ENCODE measurements around the gene CD244. TPM values are rescaled to one million over a fixed set of nuclear protein-coding genes. Genes with fewer than 3 reads are reported as not detected.

Gene CD244
- polyA plus RNA-seq, 2 of the 4 experiments (the other 2 are of a cell fraction): 0.03 TPM; not detected in 1

GRCh38 chr1:160850993-160851392, 11.7 kb downstream of the CD244 start:
- POLR2A ChIA-PET: no interaction called here
- ATAC-seq: no peak
- no peaks in the 10 kb centered on the region; the same call in 1 of the 3 replicates for H3K9me3 ChIP-seq
- no peaks in the 10 kb centered on the region for H3K4me1 ChIP-seq
- no peak overlapping the region for H3K4me3 ChIP-seq
- TF ChIP-seq FOXS1 (CRISPR knock-in tag; IDR thresholded peaks at IDR 0.05) (no peak), BHLHE40 (IDR thresholded peaks at IDR 0.05; ENCODE audit: low read depth, low read length) (no peak), ZFP36 (IDR thresholded peaks at IDR 0.05; ENCODE audit: borderline replicate concordance, partially characterized antibody) (no peak), BCL3 (IDR thresholded peaks at IDR 0.05) (no peak), RNF2 (IDR thresholded peaks at IDR 0.05; ENCODE audit: borderline replicate concordance, low read depth) (no peak), KDM1A (IDR thresholded peaks at IDR 0.05; ENCODE audit: low read depth) (no peak), ZSCAN20 (CRISPR knock-in tag; IDR thresholded peaks at IDR 0.05) (no peak), HOXB5 (CRISPR knock-in tag; IDR thresholded peaks at IDR 0.05) (no peak), CTCF (IDR thresholded peaks at IDR 0.05) (no peak), HMGXB4 (CRISPR knock-in tag; IDR thresholded peaks at IDR 0.05; ENCODE audit: borderline replicate concordance) (no peak), FOSL2 (IDR thresholded peaks at IDR 0.05) (no peak), FOSL2 (CRISPR knock-in tag; IDR thresholded peaks at IDR 0.05) (no peak)
- no peak overlapping the region for H3K4me2 ChIP-seq
- CTCF ChIA-PET: interaction anchor here (0.7 to 1.9 kb wide), 5 partner anchors 14 to 103 kb away, joined by 3 to 6 read pairs (median 3); partner anchors contain the start of gene ITLN2
- 48% methylated on average over 8 of the region's 8 CpGs for WGBS (ENCODE audit: missing lambda C conversion rate)
- no peak for FAIRE-seq
- no peak overlapping the region for H3K27ac ChIP-seq
- DNase-seq (ENCODE audit: low read depth in 1 of 2, low spot score in 1 of 2): no peak

- no peak overlapping the region for H3K4me3 ChIP-seq
- DNase-seq (ENCODE audit: low read depth in 1 of 2, low spot score in 1 of 2) (no peak), FAIRE-seq (no peak), ATAC-seq (no peak)
- ChIA-PET POLR2A (no interaction called here), CTCF (interaction anchor here (0.7 to 1.9 kb wide), 5 partner anchors 14 to 70 kb away, joined by 3 to 6 read pairs (median 3); no protein-coding TSS in a partner anchor)
- no peaks in the 10 kb centered on the region; the same call in 1 of the 3 replicates for H3K9me3 ChIP-seq
- H3K4me2 ChIP-seq: no peak overlapping the region
- no peak overlapping the region for H3K27ac ChIP-seq
- WGBS (ENCODE audit: missing lambda C conversion rate): 38% methylated on average over 5 of the region's 5 CpGs
- no peaks in the 10 kb centered on the region for H3K4me1 ChIP-seq
- no peak for TF ChIP-seq FOSB (CRISPR knock-in tag; IDR thresholded peaks at IDR 0.05)
- TF ChIP-seq HEYL (CRISPR knock-in tag; IDR thresholded peaks at IDR 0.05): no peak
- TF ChIP-seq REST (IDR thresholded peaks at IDR 0.05): no peak
- TF ChIP-seq MAFK (IDR thresholded peaks at IDR 0.05; ENCODE audit: partially characterized antibody): no peak
- no peak for TF ChIP-seq FOXS1 (CRISPR knock-in tag; IDR thresholded peaks at IDR 0.05)
- no peak for TF ChIP-seq PBX3 (IDR thresholded peaks at IDR 0.05)
- TF ChIP-seq CHD2 (IDR thresholded peaks at IDR 0.05; ENCODE audit: low read length, partially characterized antibody): no peak
- no peak for TF ChIP-seq EP300 (IDR thresholded peaks at IDR 0.05)
- no peak for TF ChIP-seq ATOH8 (CRISPR knock-in tag; IDR thresholded peaks at IDR 0.05; ENCODE audit: low read depth)
- TF ChIP-seq USF2 (IDR thresholded peaks at IDR 0.05): no peak
- TF ChIP-seq JUNB (IDR thresholded peaks at IDR 0.05): no peak
Measured at GRCh38 chr1:160850541-160850940, 12.1 kb downstream of the CD244 start.
